GM21390 (cell line): ENCODE measurements around the gene SARS1.

Source experiments
- ATAC-seq: cut with Tn5 transposase; IDR thresholded peaks from one replicate; pipeline ENCODE4 v1.9.1; 2021; ENCODE audit not compliant: unreplicated experiment

Gene SARS1

GRCh38 chr1:109225308-109225707 is 11.6 kb downstream of the SARS1 start:
- ATAC-seq, result no peak

GRCh38 chr1:109225711-109226445 is 12.2 kb downstream of the SARS1 start:
- no peak for ATAC-seq

GRCh38 chr1:109228167-109228566 is 14.4 kb downstream of the SARS1 start:
- no peak for ATAC-seq

- no peak for ATAC-seq
Observed at GRCh38 chr1:109229531-109230127, 15.9 kb downstream of the SARS1 start.

GRCh38 chr1:109231066-109231465 is 17.3 kb downstream of the SARS1 start:
- ATAC-seq, result no peak

- ATAC-seq, result no peak
Observed at GRCh38 chr1:109235137-109235536, 21.4 kb downstream of the SARS1 start.

- no peak for ATAC-seq
Observed at GRCh38 chr1:109237512-109237911, 23.8 kb downstream of the SARS1 start.

- no peak for ATAC-seq
Observed at GRCh38 chr1:109238382-109238781, 24.7 kb downstream of the SARS1 start.

DNA sequence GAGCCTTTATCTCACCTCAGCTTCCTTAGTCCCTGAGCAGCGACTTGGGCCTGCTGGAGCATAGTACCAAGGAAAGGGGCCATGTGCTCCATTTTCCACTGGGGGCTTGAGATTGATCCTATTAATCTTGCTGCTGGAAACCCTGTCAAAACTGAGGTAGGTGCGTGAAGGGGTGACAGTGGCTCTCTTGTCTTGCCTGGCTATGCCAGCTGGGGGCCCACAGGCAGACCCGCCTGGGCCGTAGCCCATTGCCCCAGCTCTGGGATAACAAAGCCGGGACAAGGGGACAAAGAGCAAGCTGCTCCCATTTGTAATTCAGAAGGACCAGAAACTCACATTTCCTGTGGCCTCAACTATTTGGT is 25.3 kb downstream of the SARS1 start:
- no peak for ATAC-seq

- no peak for ATAC-seq
Observed at GRCh38 chr1:109239409-109240068, 25.8 kb downstream of the SARS1 start.

DNA sequence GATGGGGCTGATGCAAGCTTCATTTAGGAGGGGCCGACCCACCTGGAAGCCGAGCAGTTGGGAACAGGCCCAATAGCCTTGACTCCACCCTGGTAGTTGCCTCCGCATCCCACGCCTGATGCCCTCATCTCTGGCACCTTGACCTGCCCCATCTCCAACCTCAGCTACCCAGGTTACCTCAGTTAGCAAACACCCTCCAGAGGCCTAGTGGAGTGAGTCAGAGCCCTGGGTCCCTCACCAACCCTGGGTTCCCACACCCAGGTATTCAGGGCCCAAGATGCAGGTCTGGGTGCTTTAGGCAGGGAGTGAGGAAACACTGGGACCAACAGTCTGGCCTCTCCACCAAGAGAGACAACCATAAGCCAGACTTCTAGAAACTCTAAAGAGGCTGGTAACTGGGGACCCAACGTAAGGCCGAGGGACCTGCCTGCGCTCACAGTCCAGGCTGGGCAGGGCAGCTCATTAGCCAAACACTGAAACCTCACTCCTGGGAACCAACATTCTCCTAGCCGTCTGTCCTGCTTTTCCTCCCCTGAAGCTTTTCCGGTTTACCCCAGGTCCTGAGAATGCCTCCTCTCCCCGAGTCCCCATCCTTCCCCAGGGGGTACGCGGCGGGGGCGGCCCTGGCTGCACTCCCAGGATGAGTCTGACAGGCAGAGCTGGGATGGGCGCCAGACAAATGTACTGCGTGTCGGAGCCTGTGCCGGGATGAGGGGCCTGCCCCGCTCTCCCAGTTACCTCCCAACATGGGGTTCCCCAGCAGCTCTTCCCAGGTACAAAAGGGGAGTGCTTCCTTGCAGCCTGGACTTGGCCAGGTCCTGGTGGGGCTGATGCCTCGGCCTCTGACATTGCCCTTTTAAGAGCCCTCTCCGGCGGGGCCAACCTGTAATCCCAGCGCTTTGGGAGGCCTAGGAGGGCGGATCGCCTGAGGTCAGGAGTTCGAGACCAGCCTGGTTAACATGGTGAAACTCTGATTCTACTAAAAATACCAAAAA is 26.7 kb downstream of the SARS1 start:
- no peak for ATAC-seq

GRCh38 chr1:109241344-109241743 is 27.6 kb downstream of the SARS1 start:
- ATAC-seq, result no peak

DNA sequence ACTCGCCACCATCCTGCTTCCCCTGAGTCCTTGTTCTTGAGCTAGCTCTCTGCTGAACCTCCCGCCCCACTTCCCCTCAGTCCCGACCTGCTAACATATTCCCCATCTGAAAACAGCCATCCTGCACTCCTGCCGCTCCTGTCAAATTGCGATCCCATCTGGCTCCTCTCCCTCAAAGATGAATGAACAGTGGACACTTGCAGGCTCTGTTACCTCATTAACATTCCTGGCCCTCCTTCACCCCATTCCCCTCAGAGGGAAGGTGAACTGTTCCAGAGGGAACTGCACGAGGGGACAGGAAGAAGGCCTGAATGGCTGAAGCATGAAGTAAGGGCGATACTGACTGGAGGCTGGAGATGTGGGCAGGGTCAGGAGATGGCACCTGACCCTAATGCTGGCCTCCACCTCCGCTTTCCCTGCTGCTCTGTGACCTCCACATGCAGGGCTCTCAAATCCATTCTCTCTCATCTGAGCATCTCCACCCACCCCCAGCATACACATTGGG is 28.2 kb downstream of the SARS1 start:
- ATAC-seq, result no peak

- no peak for ATAC-seq
Observed at GRCh38 chr1:109242387-109242786, 28.7 kb downstream of the SARS1 start.

DNA sequence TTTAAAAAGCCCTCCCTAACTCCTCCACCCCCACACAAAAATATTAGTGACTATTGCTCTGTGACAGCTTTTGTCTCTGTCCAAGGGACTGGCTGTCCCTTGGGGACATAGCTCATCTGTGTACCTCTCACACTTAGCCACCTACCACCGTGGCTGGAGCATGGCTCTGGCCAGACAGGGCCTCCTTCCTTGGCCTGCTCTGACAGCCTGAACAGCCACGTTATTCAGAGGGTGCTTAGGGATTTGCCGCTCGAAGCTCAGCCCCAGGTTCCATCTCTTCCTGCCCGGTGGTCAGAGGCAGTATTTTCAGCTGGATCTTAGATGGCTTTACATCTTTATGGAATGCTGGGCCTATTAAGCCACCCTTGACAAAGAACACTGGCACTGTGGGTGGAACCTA is 29.5 kb downstream of the SARS1 start:
- no peak for ATAC-seq

DNA sequence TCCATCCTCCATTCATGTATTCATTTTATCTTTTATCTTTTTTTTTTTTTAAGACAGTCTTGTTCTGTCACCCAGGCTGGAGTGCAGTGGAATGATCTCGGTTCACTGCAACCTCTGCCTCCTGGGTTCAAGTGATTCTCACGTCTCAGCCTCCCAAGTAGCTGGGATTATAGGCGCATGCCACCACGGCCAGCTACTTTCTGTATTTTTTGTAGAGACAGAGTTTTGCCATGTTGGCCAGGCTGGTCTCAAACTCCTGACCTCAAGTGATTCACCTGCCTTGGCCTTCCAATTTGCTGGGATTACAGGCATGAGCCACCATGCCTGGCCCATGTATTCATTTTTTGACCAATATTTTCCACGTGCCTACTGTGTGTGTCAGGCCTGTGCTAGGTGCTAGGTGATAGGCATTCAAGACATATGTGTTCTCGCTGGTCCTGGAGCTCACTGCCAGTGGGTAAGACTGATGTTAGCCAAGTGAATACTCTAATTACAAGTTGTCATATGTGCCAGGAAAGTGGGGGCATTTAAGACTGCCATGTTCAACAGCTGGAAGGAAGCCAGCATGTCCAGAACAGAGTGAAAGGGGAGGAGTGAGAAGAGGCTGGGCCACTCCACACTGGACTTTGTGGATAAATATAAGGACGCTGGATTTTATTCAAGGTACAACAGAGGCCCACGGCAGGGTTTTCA is 30.3 kb downstream of the SARS1 start:
- ATAC-seq, result no peak

GRCh38 chr1:109246141-109246551 is 32.4 kb downstream of the SARS1 start:
- no peak for ATAC-seq

- ATAC-seq, result no peak
Observed at GRCh38 chr1:109247401-109248365, 34.0 kb downstream of the SARS1 start.

DNA sequence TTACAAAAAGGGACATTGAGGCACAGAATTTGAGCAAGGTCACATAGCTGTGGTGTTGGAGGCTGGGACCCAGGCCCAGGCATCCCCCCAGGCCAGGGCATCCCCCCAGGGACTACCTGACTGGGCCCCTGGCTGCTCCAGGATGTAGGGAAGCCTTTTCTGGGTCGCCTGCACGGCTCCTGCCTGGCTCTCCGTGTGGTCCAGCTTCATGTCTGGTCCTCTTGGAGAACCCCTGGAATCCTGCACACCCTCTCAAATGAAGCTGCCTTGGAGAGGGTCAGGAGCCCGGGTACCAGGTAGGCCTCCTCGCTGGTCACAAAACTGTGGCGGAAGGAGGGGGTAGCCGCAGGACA is 34.7 kb downstream of the SARS1 start:
- no peak for ATAC-seq
